GM19023 (cell line): ENCODE measurements around the gene SMOC2.
"Not testable (repeated sequence)": the region's sequence is repeated elsewhere in the genome, so short reads cannot be mapped to it uniquely, and the experiment has no call there.

Experiments
- ATAC-seq: cut with Tn5 transposase; IDR thresholded peaks from one replicate; pipeline ENCODE4 v1.9.1; 2021; ENCODE audit warnings: mild to moderate bottlenecking, moderate library complexity; ENCODE audit not compliant: unreplicated experiment

The SMOC2 gene

GRCh38 chr6:168536665-168537539 is 95.9 kb downstream of the SMOC2 start:
- ATAC-seq: no peak

DNA sequence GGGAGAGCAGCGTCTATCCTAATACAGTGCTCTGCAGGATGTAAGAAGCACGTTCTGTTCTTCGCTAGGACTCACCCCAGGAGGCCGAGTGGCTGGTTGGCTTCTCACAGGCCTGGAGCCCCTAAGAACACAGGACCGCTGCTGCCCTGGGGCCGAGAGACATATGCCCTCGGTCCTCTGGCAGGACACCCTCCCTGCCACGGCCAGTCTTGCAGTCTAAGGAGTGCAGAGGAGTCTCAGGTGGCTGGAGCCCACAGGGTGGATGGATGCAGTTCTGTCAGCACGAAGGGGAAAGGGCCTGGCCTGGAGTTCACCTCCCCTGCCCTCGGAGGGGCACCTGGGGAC is 96.5 kb downstream of the SMOC2 start:
- no peak for ATAC-seq

DNA sequence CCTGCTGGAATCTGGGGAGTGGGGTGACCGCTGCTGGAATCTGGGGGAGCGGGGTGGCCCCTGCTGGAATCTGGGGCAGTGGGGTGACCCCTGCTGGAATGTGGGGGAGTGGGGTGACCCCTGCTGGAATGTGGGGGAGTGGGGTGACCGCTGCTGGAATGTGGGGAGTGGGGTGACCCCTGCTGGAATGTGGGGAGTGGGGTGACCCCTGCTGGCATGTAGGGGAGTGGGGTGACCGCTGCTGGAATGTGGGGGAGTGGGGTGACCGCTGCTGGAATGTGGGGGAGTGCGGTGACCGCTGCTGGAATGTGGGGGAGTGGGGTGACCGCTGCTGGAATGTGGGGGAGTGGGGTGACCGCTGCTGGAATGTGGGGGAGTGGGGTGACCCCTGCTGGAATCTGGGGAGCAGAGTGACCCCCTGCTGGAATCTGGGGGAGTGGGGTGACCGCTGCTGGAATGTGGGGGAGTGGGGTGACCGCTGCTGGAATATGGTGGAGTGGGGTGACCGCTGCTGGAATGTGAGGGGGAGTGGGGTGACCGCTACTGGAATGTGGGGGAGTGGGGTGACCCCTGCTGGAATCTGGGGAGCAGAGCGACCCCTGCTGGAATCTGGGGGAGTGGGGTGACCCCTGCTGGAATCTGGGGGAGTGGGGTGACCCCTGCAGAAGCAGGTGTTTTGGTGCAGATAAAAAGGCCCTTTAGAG is 97.4 kb downstream of the SMOC2 start:
- not testable (repeated sequence) for ATAC-seq

GRCh38 chr6:168538892-168539811 is 98.2 kb downstream of the SMOC2 start:
- ATAC-seq: no peak

DNA sequence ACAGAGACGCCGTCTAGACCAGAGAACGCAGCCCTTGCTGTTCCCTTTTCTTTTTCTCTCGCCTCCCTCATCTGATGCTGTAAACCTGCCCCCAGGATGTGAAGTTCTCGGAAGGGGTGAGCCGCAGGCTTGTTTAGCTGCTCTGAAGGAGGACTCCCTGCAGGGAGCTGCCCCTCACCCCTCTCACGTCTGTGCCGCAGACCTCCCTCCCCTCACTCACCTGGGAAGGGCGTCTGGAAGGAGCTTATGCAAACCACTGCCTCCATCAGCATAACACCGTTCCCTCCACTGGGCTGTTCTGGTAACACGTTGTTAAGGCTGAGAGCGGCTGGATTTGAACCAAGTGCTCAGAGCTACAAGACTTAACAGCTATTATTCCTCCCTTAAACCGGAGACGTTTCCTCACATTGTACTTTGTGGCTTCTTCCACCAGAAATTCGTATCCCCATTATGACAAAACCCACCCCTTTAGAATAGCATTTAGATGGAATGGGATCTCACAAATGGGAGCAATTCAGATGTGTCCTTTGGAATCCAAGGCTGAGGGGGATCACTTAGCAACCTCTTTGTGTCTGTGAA is 99.8 kb downstream of the SMOC2 start:
- no peak for ATAC-seq

GRCh38 chr6:168541307-168541706 is 100.3 kb downstream of the SMOC2 start:
- ATAC-seq: no peak

GRCh38 chr6:168542301-168542700 is 101.3 kb downstream of the SMOC2 start:
- no peak for ATAC-seq

- no peak for ATAC-seq
These were observed 104.4 kb downstream of the SMOC2 start for GRCh38 chr6:168545428-168545827.

- no peak for ATAC-seq
These were observed 105.2 kb downstream of the SMOC2 start for GRCh38 chr6:168546151-168546550.

DNA sequence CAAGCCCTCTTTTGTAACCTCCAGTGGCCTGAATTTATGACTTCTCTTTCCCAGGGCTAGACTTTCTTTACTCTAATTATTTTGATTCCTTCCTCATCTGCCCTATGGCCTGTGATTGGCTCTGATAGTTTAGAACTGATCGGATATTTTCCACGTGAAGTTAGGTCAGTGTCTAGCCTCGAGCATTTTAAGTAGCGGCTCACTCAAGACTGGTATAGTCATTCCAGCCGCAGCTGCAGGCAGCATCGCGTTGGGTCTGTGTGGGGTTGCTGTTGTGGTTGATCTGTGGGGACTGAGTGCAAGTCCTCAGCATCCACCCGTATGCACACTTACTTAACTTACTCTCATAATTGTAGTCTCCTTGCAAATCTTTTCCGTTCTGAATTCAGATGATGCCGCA is 105.7 kb downstream of the SMOC2 start:
- no peak for ATAC-seq

DNA sequence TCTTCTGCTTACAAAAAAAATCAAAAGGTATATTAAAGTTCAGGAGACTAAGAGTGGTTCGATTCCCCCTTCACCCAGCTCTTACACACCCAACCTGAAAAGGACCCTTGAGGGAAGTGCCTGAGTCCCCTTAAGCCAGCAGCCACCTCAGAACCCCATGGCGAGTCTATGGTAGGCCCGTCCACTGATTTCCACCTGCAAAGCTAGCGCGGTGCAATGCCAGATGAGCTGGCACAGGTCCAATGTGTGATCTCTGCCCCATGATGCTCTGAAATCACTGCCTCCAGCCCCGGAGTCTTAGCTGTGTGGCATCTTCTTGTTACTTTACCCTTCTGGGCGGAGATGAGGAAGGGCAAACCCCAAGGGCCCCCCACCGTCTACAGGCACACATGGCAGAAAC is 109.3 kb downstream of the SMOC2 start:
- ATAC-seq: no peak

DNA sequence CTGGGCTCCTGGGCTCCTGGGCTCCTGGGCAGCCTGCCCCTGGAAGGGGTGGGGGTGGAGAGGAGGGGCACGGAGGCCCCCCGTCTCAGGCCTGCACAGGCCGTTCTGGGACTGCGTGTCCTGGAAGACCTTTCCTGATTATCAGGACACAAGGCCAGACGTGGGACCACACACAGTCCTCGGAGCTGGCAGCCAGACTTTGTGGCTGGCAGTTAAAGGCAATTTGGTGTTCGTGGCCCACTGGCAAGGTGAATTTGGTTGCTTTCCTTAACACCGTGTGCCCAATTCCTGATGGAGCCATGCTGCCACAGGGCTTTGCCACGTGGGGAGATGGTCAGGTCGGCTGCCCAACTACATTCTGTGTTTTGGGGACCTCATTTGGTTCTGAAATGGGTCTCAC is 113.5 kb downstream of the SMOC2 start:
- ATAC-seq: no peak

DNA sequence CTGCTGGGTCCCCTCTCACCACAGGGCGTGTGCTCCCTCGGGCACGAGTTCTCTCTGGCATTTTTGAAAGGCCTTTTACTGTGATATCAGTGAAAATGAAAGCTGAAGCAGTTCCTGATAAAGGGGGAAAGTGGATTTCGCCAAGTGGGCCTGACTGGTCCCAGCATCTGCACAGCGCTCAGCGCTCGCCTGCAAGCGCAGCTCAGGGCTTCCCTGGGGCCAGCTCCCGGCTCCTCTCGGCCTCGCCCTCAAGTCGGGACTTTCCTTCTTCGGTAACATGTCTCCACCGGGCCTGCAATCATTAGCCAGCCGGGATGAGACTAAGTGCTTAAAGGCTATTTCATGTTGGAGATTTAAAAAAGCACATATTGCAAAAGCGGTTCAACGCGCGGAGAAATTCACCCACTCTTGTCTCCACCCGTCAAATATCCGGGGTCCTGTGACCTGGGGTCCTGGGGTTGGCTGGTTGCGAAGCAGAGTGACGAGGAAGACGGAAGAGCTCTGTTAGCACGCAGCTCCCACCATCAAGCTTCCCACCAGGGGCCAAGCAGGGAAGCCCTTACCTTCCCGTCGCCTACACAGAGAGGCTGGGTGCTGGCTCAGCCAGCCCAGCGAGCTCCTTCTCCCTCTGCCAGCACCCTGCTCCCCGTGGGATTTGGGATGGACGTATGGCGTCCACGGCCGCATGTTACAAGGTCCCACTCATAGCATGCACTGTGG is 114.1 kb downstream of the SMOC2 start:
- no peak for ATAC-seq

- ATAC-seq: no peak
These were observed 114.8 kb downstream of the SMOC2 start for GRCh38 chr6:168555618-168556273.

- no peak for ATAC-seq
These were observed 116.5 kb downstream of the SMOC2 start for GRCh38 chr6:168557512-168557911.

GRCh38 chr6:168558686-168559085 is 117.7 kb downstream of the SMOC2 start:
- ATAC-seq: no peak

GRCh38 chr6:168559574-168560098 is 118.7 kb downstream of the SMOC2 start:
- no peak for ATAC-seq

- ATAC-seq: no peak
These were observed 119.1 kb downstream of the SMOC2 start for GRCh38 chr6:168560126-168560525.

GRCh38 chr6:168562576-168563151 is 121.7 kb downstream of the SMOC2 start:
- no peak for ATAC-seq
